AG04450 (cell line): Measurements from ENCODE around the gene ACBD6. TPM values are rescaled to one million over a fixed set of nuclear protein-coding genes. Genes with fewer than 3 reads are reported as not detected.

Source experiments
- CTCF ChIA-PET: fragments of 300-600, 350-600 bp; formaldehyde crosslinking; extraction: SDS; loops from one replicate; lab custom pipeline; 2022; ENCODE audit warnings: antibody characterized with exemption, inconsistent platforms; lab: Charles Lee
- POLR2A ChIA-PET: fragments of 350-600 bp; formaldehyde crosslinking; extraction: SDS; loops from one replicate; lab custom pipeline; 2021; ENCODE audit warnings: antibody characterized with exemption, inconsistent platforms; lab: Yijun Ruan, JAX
- DNase-seq: peaks from one replicate; pipeline ENCODE4 v3.0.0-alpha.2; 2011; ENCODE audit warnings: low read depth, low spot score
- H3K27ac ChIP-seq: one replicate; pipeline ENCODE4 v1.5.1; 2012; ENCODE audit warnings: low read depth, low read length, control low read depth
- H3K27me3 ChIP-seq: one replicate; pipeline ENCODE4 v1.6.0; 2012; ENCODE audit warnings: low read length; ENCODE audit not compliant: control insufficient read depth, insufficient read depth
- H3K4me3 ChIP-seq: 2 replicates; pipeline ENCODE4 v1.5.1; 2011; ENCODE audit warnings: mild to moderate bottlenecking, low read depth, low read length, control low read depth
- H3K9me3 ChIP-seq: 2 replicates; pipeline ENCODE4 v1.5.1; 2012; ENCODE audit warnings: low read length; ENCODE audit not compliant: control insufficient read depth, insufficient read depth
- polyA plus RNA-seq: library from polyadenylated mRNA; depleted of rRNA; stranded (reverse); fragments of >200 nt; gene quantifications from 2 replicates; pipeline ENCODE4 v1.2.3, GENCODE V29; 2011
- TF ChIP-seq, protein P1 (sequence below): IDR thresholded peaks from 2 replicates; pipeline ENCODE4 v1.5.1; 2011; ENCODE audit warnings: low read depth, low read length, control low read depth, inconsistent platforms

Gene ACBD6
- polyA plus RNA-seq, 1 experiment: 87.6 TPM

DNA sequence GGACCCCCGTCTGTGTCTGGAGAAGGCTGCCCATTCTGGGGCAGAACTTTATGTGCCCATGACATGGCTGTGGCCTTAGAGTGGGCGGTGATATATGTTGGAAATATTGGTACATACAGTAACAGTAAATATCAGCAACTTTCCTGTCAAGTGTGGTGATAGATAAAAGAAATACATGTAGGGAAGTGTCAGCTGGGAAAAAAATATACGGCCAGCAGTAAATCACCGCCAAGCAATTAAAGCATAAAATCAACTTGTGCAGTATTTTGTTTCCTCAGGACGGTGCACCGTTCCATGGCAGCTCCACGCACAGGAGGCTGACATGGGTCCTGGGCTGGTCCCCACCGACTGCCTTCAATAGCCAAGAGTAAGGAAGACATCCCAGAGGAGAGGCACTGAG is 244.9 kb downstream of the ACBD6 start:
- POLR2A ChIA-PET: no interaction called here
- no peak for DNase-seq
- Histone ChIP-seq H3K4me3 (no peak overlapping the region), H3K27ac (no peak overlapping the region), H3K27me3 (peaks cover 5% of the 10 kb centered on the region), H3K9me3 (no peaks in the 10 kb centered on the region)
- CTCF ChIA-PET: no interaction called here
- TF ChIP-seq, protein P1, sequence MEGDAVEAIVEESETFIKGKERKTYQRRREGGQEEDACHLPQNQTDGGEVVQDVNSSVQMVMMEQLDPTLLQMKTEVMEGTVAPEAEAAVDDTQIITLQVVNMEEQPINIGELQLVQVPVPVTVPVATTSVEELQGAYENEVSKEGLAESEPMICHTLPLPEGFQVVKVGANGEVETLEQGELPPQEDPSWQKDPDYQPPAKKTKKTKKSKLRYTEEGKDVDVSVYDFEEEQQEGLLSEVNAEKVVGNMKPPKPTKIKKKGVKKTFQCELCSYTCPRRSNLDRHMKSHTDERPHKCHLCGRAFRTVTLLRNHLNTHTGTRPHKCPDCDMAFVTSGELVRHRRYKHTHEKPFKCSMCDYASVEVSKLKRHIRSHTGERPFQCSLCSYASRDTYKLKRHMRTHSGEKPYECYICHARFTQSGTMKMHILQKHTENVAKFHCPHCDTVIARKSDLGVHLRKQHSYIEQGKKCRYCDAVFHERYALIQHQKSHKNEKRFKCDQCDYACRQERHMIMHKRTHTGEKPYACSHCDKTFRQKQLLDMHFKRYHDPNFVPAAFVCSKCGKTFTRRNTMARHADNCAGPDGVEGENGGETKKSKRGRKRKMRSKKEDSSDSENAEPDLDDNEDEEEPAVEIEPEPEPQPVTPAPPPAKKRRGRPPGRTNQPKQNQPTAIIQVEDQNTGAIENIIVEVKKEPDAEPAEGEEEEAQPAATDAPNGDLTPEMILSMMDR: no peak

DNA sequence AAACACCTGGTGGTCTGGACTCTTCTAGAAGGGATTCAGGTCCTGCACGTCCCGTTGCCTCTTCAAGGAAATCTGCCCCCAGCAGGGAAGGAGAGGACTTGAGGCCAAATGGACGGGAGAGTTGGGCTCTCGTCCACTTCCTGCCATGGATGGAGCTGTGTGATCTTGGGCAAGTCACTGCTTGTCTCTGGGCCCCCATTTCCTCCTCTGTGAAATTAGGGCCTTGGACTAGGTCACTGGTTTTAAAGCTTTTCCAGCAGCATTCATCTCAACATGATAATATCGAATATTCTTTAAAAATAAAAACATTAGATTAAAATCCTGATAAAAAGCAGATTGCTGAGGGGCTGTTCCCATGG is 245.4 kb downstream of the ACBD6 start:
- TF ChIP-seq, protein P1: no peak
- Histone ChIP-seq H3K9me3 (no peaks in the 10 kb centered on the region), H3K27me3 (peaks cover 2% of the 10 kb centered on the region), H3K27ac (no peak overlapping the region), H3K4me3 (no peak overlapping the region)
- ChIA-PET CTCF (no interaction called here), POLR2A (no interaction called here)
- DNase-seq: no peak

DNA sequence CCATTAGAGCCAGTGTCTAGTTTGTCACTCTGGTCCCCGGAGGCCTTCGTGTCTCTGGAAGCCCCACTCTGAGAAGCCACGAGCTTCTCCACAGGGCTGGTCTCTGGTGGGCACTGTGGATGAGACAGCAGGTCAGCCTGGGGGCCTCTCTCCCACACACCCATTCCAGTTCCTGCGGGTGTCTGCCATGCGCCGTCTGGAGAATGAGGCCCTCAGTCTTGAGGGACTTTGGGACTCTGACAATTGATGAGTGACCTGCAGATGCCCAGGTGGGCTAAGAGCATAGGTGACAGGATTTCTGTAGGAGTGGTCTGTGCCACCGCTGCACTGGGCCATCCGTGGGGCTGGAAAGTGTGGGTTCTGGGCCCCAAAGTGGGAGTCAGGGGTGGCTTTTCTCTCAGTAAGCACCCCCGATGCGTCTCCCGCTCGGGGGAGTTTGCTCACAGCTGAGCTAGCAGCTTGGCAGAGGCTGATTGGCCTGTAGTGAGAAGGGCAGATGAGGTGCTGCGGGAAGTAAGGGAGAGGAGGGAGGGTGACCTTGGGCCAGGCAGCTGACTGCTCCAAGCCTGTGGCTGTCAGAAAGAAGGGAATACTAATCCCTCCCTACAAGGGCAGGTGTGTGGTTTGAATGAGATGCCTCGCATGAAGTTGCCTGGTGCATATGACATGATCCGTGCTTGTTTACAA is 245.9 kb downstream of the ACBD6 start:
- TF ChIP-seq, protein P1: no peak
- ChIA-PET POLR2A (no interaction called here), CTCF (no interaction called here)
- H3K4me3 ChIP-seq: no peak overlapping the region
- peaks cover 2% of the 10 kb centered on the region for H3K27me3 ChIP-seq
- H3K9me3 ChIP-seq: no peaks in the 10 kb centered on the region
- DNase-seq: no peak
- no peak overlapping the region for H3K27ac ChIP-seq

DNA sequence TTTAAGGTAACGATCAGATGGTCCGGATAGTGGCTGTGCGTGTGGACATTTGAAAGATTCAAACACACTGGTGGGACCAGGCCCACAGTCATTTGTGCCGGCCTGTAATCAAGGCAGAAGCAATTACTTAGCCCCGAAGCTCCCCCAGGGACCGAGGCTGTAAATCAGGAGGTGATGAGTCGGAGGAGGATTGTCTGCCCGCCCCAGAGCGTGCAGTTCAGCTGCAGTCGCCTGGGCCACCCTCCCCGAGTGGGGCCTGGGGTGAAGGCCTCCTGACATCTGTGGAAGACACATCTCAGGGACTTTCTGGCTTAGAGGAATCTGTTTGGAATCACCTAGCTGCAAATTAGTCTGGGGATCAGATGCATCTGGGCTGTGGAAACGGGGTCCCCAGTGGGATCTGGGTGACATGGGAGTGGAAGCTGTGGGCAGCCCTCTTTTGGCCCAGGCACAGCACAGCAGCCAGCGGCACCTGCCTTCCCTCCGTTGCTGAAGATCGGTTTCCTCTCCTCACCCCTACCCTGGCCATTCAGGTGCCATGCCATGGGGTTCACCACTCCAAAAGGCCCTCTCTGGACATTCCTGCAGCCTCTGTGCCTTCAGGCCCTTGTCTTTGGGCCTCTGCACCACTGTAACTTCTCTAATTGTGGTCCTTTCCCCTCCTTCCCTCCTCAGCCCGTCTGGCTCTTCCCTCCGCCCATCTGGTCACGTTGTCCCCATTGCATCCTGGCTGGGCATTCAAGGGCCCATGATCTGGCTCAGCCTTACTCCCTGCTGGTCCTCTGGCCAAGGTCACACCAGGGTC is 246.6 kb downstream of the ACBD6 start:
- Histone ChIP-seq H3K27ac (no peak overlapping the region), H3K4me3 (no peak overlapping the region), H3K27me3 (peaks cover 2% of the 10 kb centered on the region), H3K9me3 (no peaks in the 10 kb centered on the region)
- ChIA-PET POLR2A (no interaction called here), CTCF (interaction anchor here (4.6 kb wide), 1 partner anchor 224 kb away, joined by 145 read pairs; no protein-coding TSS in a partner anchor)
- TF ChIP-seq, protein P1: no peak
- DNase-seq: no peak

DNA sequence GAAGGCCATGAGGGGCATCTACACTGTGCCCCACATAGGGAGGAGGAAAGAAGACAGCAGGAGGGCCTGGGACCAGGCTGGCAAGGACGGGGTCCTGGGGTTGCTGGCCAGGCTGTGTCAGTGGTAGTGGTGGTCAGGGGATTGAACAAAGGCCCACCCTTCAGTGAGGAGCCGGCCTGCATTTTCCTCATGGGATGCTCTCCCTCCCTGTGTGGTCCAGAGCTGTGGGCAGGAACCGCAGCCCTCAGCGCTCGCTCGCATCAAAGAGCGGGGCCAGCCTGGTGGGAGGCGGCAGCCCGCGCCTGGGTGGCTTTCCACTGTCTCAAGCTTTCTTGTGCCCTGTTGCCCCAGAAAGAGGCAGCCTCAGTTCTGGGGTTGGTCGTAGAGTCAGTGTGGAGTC is 247.5 kb downstream of the ACBD6 start:
- ChIA-PET CTCF (interaction anchor here (4.6 kb wide), 1 partner anchor 225 kb away, joined by 145 read pairs; no protein-coding TSS in a partner anchor), POLR2A (no interaction called here)
- no peak for DNase-seq
- TF ChIP-seq, protein P1: no peak
- Histone ChIP-seq H3K9me3 (no peaks in the 10 kb centered on the region), H3K27ac (no peak overlapping the region), H3K27me3 (peaks cover 2% of the 10 kb centered on the region), H3K4me3 (no peak overlapping the region)
